H1 (cell line): ENCODE data around the gene CDH10. TPM values are rescaled to one million over a fixed set of nuclear protein-coding genes. Genes with fewer than 3 reads are reported as not detected.

Experiments
- ATF2 ChIP-seq: IDR thresholded peaks from 2 replicates; pipeline ENCODE4 v1.6.1; 2012; ENCODE audit warnings: low read length, inconsistent platforms
- CBX8 ChIP-seq: fragments of 300-800, 300-1000 bp; sonication (generic); IDR thresholded peaks from 2 replicates; pipeline ENCODE4 v1.7.1; 2016; ENCODE audit warnings: low read depth, low read length, borderline replicate concordance
- KDM1A ChIP-seq: fragments of 200-600, 300-600 bp; sonication (generic); IDR thresholded peaks from 2 replicates; pipeline ENCODE4 v1.7.1; 2016; ENCODE audit warnings: mild to moderate bottlenecking, low read length, borderline replicate concordance
- KDM4A ChIP-seq: IDR thresholded peaks from one replicate; pipeline ENCODE4 v1.7.1; 2012; ENCODE audit warnings: low read depth, mild to moderate bottlenecking, moderate library complexity, low read length, inconsistent platforms; ENCODE audit not compliant: severe bottlenecking
- polyA plus RNA-seq, 7 experiments: library from polyadenylated mRNA; depleted of rRNA in 3 of 7; stranded (reverse) in 5 of 7; unstranded in 2 of 7; fragments of >200 nt in 5 of 7; fragments of 200-250 nt in 2 of 7; gene quantifications; 1 replicate in 5 of 7; 2 replicates in 1 of 7; 4 replicates in 1 of 7; pipeline versions ENCODE4 v1.2.1 to v1.2.3, GENCODE V29; 2011 to 2013; ENCODE audit warnings: missing spikeins in 2 of 7, mixed read lengths in 2 of 7
- total RNA-seq: library from RNA; stranded (reverse); fragmentation: NEBNext Ultra II Directional; extraction: Animal tissue kit (Norgen Biotek cat#: 25700); gene quantifications from 2 replicates; pipeline ENCODE4 v1.2.1, GENCODE V29; 2021

CDH10 gene
- total and polyA plus RNA-seq, 2 of the 8 experiments (the other 6 are each of a cell fraction or from before 2014, with no cell fraction given), result 0.11 TPM; not detected in 1

GRCh38 chr5:24681106-24681505, 36.3 kb upstream of the CDH10 start (continued):
- TF ChIP-seq ATF2, result no peak
- no peak for TF ChIP-seq CBX8
- no peak for TF ChIP-seq KDM4A
- no peak for TF ChIP-seq KDM1A
